ENCODE measurements around the gene PXDN. TPM values are rescaled to one million over a fixed set of nuclear protein-coding genes. Genes with fewer than 3 reads are reported as not detected.

PXDN gene
- total RNA-seq, 4 donors from 2014 or later, result 9.0 to 46.2 (median 18.5) TPM

DNA sequence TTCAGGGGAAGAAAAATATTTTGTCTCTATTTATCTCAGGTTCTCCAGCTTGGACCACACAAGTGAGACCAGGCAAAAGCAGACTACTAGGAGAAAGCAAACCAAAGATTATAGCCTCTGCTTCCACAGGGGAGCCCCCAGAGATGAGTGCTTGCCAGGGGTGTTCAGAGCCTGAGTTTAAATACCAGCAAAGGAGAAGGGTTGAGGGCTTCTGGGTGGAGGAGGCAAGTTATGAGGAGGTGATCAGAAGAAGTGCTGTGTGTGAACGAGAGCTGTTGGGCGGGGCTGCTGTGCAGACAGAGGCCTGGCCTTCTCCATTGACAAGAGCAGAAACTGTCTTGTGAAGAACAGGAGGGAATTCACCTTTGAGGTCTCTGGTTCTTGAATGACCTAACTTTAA is 32.8 kb upstream of the PXDN start:
- Histone ChIP-seq H3K4me3 (no peak overlapping the region), H3K4me1 (peaks cover 0 to 5% (median 0%) of the 10 kb centered on the region in 4 donors), H3K27ac (no peak overlapping the region), H3K27me3 (no peaks in the 10 kb centered on the region), H3K9me3 (no peaks in the 10 kb centered on the region), H3K36me3 (no peaks in the 10 kb centered on the region)
- in situ Hi-C loops (cut with MboI; ENCODE audit: low pct_ligation_motif_present in 1 of 4, low pct_unique_long_range_greater_than_20kb in 1 of 4, low sequenced_read_pairs in 3 of 4) (no loop called here), intact Hi-C loops (cut with DNase I; ENCODE audit: low total_unique reads) (no loop called here)
- 63 to 71% methylated on average over 2 of the region's 2 CpGs for WGBS, 2 donors (ENCODE audit: low coverage in 1 of 2)
- TF ChIP-seq POLR2AphosphoS5 (IDR thresholded peaks at IDR 0.05) (no peak), EP300 (IDR thresholded peaks at IDR 0.05; ENCODE audit: low read depth) (no peak), POLR2A (IDR thresholded peaks at IDR 0.05) (no peak)
- TF ChIP-seq, protein P1, sequence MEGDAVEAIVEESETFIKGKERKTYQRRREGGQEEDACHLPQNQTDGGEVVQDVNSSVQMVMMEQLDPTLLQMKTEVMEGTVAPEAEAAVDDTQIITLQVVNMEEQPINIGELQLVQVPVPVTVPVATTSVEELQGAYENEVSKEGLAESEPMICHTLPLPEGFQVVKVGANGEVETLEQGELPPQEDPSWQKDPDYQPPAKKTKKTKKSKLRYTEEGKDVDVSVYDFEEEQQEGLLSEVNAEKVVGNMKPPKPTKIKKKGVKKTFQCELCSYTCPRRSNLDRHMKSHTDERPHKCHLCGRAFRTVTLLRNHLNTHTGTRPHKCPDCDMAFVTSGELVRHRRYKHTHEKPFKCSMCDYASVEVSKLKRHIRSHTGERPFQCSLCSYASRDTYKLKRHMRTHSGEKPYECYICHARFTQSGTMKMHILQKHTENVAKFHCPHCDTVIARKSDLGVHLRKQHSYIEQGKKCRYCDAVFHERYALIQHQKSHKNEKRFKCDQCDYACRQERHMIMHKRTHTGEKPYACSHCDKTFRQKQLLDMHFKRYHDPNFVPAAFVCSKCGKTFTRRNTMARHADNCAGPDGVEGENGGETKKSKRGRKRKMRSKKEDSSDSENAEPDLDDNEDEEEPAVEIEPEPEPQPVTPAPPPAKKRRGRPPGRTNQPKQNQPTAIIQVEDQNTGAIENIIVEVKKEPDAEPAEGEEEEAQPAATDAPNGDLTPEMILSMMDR (IDR thresholded peaks at IDR 0.05), result no peak
- no peak for DNase-seq

- 87 to 88% methylated on average over 4 to 7 of the region's 7 CpGs for WGBS, 2 donors (ENCODE audit: low coverage in 1 of 2)
- Histone ChIP-seq H3K9me3 (no peaks in the 10 kb centered on the region), H3K36me3 (no peaks in the 10 kb centered on the region), H3K4me3 (no peak overlapping the region), H3K27ac (no peak overlapping the region), H3K27me3 (no peaks in the 10 kb centered on the region), H3K4me1 (peaks cover 0 to 5% (median 0%) of the 10 kb centered on the region in 4 donors)
- no peak for TF ChIP-seq POLR2A (IDR thresholded peaks at IDR 0.05)
- TF ChIP-seq, protein P1 (IDR thresholded peaks at IDR 0.05), result no peak
- TF ChIP-seq POLR2AphosphoS5 (IDR thresholded peaks at IDR 0.05), result no peak
- TF ChIP-seq EP300 (IDR thresholded peaks at IDR 0.05; ENCODE audit: low read depth), result no peak
- in situ Hi-C loops (cut with MboI; ENCODE audit: low pct_ligation_motif_present in 1 of 4, low pct_unique_long_range_greater_than_20kb in 1 of 4, low sequenced_read_pairs in 3 of 4) (no loop called here), intact Hi-C loops (cut with DNase I; ENCODE audit: low total_unique reads) (no loop called here)
- no peak for DNase-seq
Observed at GRCh38 chr2:1775511-1776035, 31.3 kb upstream of the PXDN start.

GRCh38 chr2:1774929-1775328 is 30.6 kb upstream of the PXDN start:
- Histone ChIP-seq H3K4me3 (no peak overlapping the region), H3K4me1 (peaks cover 0 to 5% (median 0%) of the 10 kb centered on the region in 4 donors), H3K9me3 (no peaks in the 10 kb centered on the region), H3K27me3 (no peaks in the 10 kb centered on the region), H3K36me3 (no peaks in the 10 kb centered on the region), H3K27ac (no peak overlapping the region)
- TF ChIP-seq POLR2A (IDR thresholded peaks at IDR 0.05), result no peak
- no peak for TF ChIP-seq POLR2AphosphoS5 (IDR thresholded peaks at IDR 0.05)
- TF ChIP-seq EP300 (IDR thresholded peaks at IDR 0.05; ENCODE audit: low read depth), result no peak
- TF ChIP-seq, protein P1 (IDR thresholded peaks at IDR 0.05), result no peak
- intact Hi-C loops (cut with DNase I; ENCODE audit: low total_unique reads), result no loop called here
- no peak for DNase-seq
- in situ Hi-C loops (cut with MboI; ENCODE audit: low pct_ligation_motif_present in 1 of 4, low pct_unique_long_range_greater_than_20kb in 1 of 4, low sequenced_read_pairs in 3 of 4), result loop anchor here in 1 of 4 donors (25.0 kb wide), 1 partner anchor 188 kb away; no protein-coding TSS in a partner anchor
- WGBS, 2 donors (ENCODE audit: low coverage in 1 of 2), result 66 to 79% methylated on average over 2 to 3 of the region's 3 CpGs

GRCh38 chr2:1773883-1774282 is 29.6 kb upstream of the PXDN start:
- H3K27me3 ChIP-seq, result no peaks in the 10 kb centered on the region
- no peaks in the 10 kb centered on the region for H3K36me3 ChIP-seq
- H3K4me3 ChIP-seq, result no peak overlapping the region
- no peak overlapping the region for H3K27ac ChIP-seq
- peaks cover 0 to 5% (median 0%) of the 10 kb centered on the region in 4 donors for H3K4me1 ChIP-seq
- 45 to 54% methylated on average over 5 to 7 of the region's 7 CpGs for WGBS, 2 donors (ENCODE audit: low coverage in 1 of 2)
- in situ Hi-C loops (cut with MboI; ENCODE audit: low pct_ligation_motif_present in 1 of 4, low pct_unique_long_range_greater_than_20kb in 1 of 4, low sequenced_read_pairs in 3 of 4), result loop anchor here in 1 of 4 donors (25.0 kb wide), 1 partner anchor 187 kb away; no protein-coding TSS in a partner anchor
- intact Hi-C loops (cut with DNase I; ENCODE audit: low total_unique reads), result no loop called here
- TF ChIP-seq, protein P1 (IDR thresholded peaks at IDR 0.05), result no peak
- no peak for TF ChIP-seq POLR2AphosphoS5 (IDR thresholded peaks at IDR 0.05)
- no peak for TF ChIP-seq POLR2A (IDR thresholded peaks at IDR 0.05)
- TF ChIP-seq EP300 (IDR thresholded peaks at IDR 0.05; ENCODE audit: low read depth), result no peak
- no peak for DNase-seq
- H3K9me3 ChIP-seq, result no peaks in the 10 kb centered on the region
